ENCODE data around the gene LEFTY1.

DNA sequence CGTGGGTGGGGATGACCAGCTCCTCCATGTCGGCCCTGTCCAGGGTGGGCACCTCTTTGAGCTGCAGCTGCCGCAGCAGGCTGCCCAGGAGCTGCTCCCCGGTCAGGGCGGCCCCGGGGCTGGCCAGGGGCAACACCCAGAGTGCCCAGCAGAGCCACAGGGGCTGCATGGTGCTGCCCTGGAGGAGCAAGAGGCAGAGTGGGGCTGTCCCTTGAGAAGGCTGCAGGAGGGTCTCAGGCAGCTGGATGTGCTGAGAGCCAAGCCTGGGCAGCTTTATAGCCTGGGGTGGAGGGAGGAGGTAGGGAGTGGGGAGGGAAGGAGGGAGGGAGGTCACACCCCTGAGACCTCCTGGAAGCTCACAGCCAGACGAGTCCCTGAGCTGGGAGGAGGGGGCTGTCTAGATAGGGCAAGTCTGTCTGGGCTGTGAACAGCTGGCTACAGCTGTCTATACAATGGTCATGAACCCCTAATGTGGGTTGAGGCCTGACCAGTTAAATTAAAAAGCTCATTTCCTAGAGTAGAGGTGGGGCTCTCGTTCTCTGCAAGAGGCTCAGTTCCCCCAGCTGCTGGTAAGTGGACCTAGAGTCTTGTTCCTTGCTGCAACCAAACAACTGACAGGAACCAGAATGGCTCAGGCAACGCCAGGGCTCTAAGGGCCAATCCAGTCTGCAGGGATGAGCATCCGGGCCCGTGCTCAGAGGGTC, at the start of gene LEFTY1:
- TF ChIP-seq, protein P1, sequence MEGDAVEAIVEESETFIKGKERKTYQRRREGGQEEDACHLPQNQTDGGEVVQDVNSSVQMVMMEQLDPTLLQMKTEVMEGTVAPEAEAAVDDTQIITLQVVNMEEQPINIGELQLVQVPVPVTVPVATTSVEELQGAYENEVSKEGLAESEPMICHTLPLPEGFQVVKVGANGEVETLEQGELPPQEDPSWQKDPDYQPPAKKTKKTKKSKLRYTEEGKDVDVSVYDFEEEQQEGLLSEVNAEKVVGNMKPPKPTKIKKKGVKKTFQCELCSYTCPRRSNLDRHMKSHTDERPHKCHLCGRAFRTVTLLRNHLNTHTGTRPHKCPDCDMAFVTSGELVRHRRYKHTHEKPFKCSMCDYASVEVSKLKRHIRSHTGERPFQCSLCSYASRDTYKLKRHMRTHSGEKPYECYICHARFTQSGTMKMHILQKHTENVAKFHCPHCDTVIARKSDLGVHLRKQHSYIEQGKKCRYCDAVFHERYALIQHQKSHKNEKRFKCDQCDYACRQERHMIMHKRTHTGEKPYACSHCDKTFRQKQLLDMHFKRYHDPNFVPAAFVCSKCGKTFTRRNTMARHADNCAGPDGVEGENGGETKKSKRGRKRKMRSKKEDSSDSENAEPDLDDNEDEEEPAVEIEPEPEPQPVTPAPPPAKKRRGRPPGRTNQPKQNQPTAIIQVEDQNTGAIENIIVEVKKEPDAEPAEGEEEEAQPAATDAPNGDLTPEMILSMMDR (IDR thresholded peaks at IDR 0.05 in 2 of 3, conservative IDR thresholded peaks at IDR 0.05 in 1 of 3; ENCODE audit: borderline replicate concordance in 1 of 3, insufficient read depth in 1 of 3, low read depth in 2 of 3, low read length in 2 of 3): no peak
- TF ChIP-seq SP1 (IDR thresholded peaks at IDR 0.05; ENCODE audit: low read depth): no peak
- no peak for TF ChIP-seq ZNF274 (IDR thresholded peaks at IDR 0.05; ENCODE audit: low read depth, low read length)
- TF ChIP-seq POLR2A (IDR thresholded peaks at IDR 0.05; ENCODE audit: borderline replicate concordance, extremely low read depth, insufficient read depth, insufficient read length): no peak
- no peak for TF ChIP-seq FOSL1 (IDR thresholded peaks at IDR 0.05; ENCODE audit: low read depth)
- TF ChIP-seq SRF (IDR thresholded peaks at IDR 0.05; ENCODE audit: low read depth): no peak
- TF ChIP-seq POLR2AphosphoS5 (IDR thresholded peaks at IDR 0.05; ENCODE audit: low read depth, low read length): no peak
- TF ChIP-seq EZH2 (IDR thresholded peaks at IDR 0.05): no peak
- no peak for TF ChIP-seq CEBPB (IDR thresholded peaks at IDR 0.05; ENCODE audit: low read depth)

Measured in HCT116 (cell line).